HG03432 (cell line): Measurements from ENCODE around the gene CCT7.
"Not testable (repeated sequence)": the region's sequence is repeated elsewhere in the genome, so short reads cannot be mapped to it uniquely, and the experiment has no call there.

Experiments
- ATAC-seq: cut with Tn5 transposase; IDR thresholded peaks from one replicate; pipeline ENCODE4 v1.9.1; 2021; ENCODE audit warnings: mild to moderate bottlenecking, moderate library complexity; ENCODE audit not compliant: unreplicated experiment

CCT7 gene

GRCh38 chr2:73233932-73234832 is at the start of gene CCT7:
Gene CCT7 (plus strand): TSS chr2:73234308. CDS start chr2:73234379, 71 bp downstream.
- peak; percentile 63 for ATAC-seq

GRCh38 chr2:73185965-73186364 is 48.1 kb upstream of the CCT7 start:
- no peak for ATAC-seq

- ATAC-seq: no peak
Measured at GRCh38 chr2:73187549-73187948, 46.6 kb upstream of the CCT7 start.

GRCh38 chr2:73197579-73197978 is 36.5 kb upstream of the CCT7 start:
- ATAC-seq: no peak

DNA sequence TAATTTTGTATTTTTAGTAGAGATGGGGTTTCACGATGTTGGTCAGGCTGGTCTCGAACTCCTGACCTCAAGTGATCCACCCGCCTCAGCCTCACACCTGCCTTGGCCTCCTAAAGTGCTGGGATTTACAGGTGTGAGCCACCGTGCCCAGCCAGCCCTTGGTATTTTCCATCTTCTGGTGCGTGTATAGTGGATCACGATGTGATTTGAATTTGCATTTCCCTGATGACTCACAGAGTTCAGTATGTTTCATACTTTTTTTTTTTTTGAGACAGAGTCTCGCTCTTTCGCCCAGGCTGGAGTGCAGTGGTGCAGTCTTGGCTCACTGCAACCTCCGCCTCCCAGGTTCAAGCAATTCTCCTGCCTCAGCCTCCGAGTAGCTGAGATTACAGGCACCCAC is 33.8 kb upstream of the CCT7 start:
- not testable (repeated sequence) for ATAC-seq

GRCh38 chr2:73202156-73203054 is 31.7 kb upstream of the CCT7 start, which contains the start of gene NOTO:
Gene NOTO (plus strand): TSS chr2:73202574. CDS start chr2:73202667, 93 bp downstream.
- ATAC-seq: no peak

GRCh38 chr2:73203055-73203681 is 30.9 kb upstream of the CCT7 start:
- ATAC-seq: no peak

- ATAC-seq: no peak
Measured at GRCh38 chr2:73205611-73206010, 28.5 kb upstream of the CCT7 start.

DNA sequence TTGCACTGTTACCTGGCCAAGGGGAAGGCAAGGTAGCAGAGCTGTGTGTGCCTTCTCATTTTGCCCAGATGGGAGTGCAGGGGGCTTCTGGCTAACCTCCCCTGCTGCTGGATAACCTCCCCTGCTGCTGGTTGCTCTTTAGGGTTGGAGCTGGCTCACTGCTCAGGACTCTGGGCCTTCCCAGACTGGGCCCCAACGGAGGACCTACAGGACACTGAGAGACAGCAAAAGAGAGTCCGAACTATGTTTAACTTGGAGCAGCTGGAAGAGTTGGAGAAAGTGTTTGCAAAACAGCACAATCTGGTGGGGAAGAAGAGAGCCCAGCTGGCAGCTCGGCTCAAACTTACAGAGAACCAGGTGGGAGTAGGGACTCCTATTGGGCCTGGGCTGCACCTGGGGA is 25.9 kb upstream of the CCT7 start:
- no peak for ATAC-seq

GRCh38 chr2:73210019-73210418 is 24.1 kb upstream of the CCT7 start:
- ATAC-seq: no peak

DNA sequence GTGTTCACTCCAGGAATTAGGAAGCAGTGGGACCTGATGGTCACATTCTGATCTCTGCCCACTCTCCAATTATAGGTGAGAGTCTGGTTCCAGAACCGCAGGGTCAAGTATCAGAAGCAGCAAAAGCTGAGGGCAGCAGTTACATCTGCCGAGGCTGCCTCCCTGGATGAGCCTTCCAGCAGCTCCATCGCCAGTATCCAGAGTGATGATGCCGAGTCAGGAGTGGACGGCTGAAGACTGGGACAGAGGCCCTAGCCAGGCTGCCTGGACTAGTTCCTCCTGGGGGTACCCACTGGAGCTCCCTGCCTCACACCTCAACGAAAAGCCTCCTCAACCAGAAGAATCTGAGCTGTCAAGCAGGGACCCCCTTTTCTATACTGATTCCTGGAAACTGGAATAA is 23.4 kb upstream of the CCT7 start:
- ATAC-seq: no peak

DNA sequence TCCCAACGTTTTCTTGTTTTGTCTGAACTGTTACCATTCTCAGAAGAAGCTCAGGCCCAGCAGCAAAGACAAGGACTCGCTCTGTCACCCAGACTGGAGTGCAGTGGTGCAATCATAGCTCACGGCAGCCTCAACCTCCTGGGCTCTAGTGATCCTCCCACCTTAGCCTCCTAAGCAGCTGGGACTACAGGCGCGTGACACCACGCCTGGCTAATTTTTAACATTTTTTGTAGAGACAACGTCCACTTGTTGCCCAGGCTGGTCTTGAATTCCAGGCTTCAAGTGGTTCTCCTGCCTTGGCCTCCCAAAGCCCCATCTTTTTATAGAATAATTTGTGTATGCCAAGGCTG is 22.0 kb upstream of the CCT7 start:
- ATAC-seq: no peak

- peak; percentile 66 for ATAC-seq
Measured at GRCh38 chr2:73212448-73213176, 21.5 kb upstream of the CCT7 start.

DNA sequence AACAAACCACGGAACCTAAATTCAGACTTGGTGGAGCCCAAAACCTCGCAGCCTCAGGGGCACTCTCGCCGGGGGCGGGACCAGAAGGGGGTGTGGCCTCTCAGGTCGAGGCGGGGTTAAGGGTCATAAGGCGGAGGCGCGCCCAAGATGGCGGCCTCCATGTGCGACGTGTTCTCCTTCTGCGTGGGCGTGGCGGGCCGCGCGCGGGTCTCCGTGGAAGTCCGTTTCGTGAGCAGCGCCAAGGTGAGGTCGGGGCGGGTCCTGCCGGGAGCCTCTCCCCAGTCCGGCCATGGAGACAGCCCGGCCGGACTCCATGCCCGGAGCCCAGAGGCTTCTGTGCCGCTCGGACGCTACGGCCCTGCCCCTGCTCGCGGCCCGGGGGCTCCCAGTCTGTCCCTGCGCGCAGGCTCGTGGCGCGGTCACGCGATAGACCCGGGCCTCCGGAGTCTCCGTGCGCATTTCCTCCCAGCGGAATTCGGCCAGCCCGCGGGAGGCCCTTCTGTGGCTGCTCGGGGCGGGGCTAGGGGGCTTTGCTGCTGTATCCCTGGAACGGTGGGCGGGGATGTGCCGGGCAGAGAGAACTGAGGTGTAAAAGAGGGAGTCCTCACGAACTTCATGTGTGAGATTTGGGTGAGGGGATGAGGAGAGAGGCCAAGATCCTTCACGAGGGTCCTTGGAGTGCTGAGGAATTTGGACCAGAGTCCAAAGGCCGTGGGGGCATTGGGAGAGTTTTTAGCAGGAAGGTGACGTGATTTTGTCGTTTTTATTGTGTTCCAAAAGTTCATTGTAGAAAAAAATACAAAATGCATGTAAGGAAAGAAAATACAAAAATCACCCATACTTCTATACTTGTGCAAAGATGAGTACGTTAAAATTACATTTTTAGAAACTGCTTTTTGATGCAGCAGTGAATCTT is 19.7 kb upstream of the CCT7 start, which contains the start of gene SMYD5:
TSS of gene SMYD5 (plus strand) at position 126 of the 916 bp plus-strand sequence. CDS start at position 148, 22 bp downstream.
- ATAC-seq: peak; percentile 94

DNA sequence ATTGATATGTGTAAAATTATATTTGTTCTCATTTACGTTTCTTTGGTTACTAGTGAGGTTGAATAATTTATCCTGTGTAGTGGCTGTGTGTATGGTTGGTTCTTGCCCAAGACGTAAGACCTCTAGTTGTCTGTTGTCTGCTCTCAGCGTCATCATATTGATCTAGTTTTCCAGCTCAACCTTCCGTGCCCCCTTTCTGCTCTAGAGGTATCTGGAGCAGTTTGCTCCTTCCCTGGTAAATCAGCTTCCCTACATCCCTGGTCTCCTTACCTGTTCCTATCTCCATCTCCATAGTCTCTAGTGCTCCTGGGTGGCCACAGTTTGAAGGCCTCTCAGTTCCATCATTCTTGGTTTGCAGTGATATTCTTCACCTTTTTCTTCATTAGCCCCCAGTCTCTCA is 18.9 kb upstream of the CCT7 start:
- ATAC-seq: no peak

DNA sequence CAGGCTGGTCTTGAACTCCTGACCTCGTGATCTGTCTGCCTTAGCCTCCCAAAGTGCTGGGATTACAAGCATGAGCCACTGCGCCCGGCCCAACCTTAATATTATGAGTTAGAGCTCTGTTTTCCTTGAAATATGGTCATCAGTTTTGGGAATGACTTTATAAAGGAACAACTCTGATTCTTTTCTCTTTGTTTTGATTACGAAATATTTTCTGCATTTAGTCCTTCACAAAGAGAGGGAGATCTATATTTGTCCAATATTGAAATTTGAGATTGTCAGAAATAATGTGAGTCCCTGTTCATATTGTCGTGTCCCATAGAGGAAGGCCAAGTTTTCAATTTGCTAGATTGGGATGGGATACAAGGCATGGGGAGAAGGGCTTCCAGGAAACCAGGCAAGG is 16.9 kb upstream of the CCT7 start:
- ATAC-seq: no peak

- ATAC-seq: no peak
Measured at GRCh38 chr2:73217826-73218225, 16.3 kb upstream of the CCT7 start.

DNA sequence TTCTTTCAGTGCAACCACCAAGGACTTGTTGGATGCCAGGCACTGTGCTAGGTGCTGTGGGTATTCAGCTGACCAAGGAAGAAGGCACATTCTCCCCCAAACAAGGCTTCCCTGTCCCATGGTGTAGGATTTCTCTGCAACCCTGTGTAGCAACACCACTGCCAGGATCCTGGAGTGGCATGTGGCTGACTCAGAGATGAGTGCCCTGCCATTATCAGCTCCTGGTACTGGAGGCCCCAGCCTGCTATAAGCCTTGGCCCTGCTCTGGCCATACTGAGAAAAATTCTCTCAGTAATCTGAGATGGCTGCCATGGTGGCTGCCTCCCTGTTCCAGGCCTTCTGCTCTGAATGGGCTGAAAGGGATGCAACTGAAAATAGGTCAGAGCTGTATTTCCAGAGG is 15.8 kb upstream of the CCT7 start:
- no peak for ATAC-seq

GRCh38 chr2:73223821-73224220 is 10.3 kb upstream of the CCT7 start:
- ATAC-seq: no peak
